Measurements from ENCODE around the gene SMIM36.

The SMIM36 gene

DNA sequence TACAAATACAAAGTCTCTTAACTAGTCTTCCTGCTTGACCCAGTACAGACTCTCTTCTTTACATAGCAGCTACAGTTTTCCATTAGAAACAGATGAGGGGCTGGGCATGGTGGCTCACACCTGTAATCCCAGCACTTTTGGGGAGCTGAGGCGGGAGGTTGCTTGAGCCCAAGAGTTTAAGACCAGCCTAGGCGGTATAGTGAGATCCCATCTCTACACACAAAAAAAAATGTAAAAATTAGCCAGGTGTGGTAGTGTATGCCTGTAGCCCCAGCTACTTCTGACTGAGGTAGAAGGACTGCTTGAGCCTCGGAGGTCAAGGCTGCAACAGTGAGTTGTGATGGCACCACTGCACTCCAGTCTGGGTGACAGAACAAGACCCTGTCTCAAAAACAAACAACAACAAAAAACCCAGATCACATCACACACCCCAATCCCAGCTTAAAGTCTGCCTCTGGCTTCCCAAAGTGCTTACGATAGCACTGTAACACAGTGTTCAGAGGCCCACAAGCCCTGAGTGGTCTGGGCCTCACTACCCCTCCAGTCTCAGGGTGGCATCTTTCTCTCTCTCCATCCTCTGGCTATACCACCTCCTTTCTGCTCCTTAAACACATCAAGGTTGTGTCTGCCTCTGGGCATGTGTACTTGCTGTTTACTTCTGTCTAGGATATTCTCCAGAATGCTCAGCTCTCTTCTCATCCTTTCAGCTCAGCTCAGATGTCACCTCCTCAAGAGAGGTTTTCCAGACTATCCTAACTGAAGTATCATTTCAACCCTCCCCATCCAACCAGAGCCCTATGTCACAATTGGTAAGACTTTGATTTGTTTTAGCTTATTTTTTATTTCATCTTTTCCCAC is 93.6 kb downstream of the SMIM36 start:
- H3K9me3 ChIP-seq (ENCODE audit: control insufficient read depth, low read length): no peaks in the 10 kb centered on the region
- H3K4me3 ChIP-seq (ENCODE audit: insufficient read depth in 1 of 2, low read depth in 1 of 2, low read length in 2 of 2): no peak overlapping the region
- H3K4ac ChIP-seq (ENCODE audit: low read depth in 1 of 2, low read length in 2 of 2): no peak overlapping the region
- peaks cover 35% of the 10 kb centered on the region for H3K79me1 ChIP-seq (replicated peaks; ENCODE audit: low read length, poor library complexity, severe bottlenecking)
- H4K91ac ChIP-seq (ENCODE audit: low read length): peak overlapping the region; percentile 58
- H3K23ac ChIP-seq (ENCODE audit: low read length in 2 of 2): no peak overlapping the region
- H3K14ac ChIP-seq (ENCODE audit: low read length in 2 of 2): no peak overlapping the region
- no peak overlapping the region for H3K9ac ChIP-seq (ENCODE audit: low read length)
- 93% methylated on average over 2 of the region's 4 CpGs for WGBS
- no peak overlapping the region for H2BK15ac ChIP-seq (ENCODE audit: low read depth, poor library complexity, severe bottlenecking)
- no peaks in the 10 kb centered on the region for H3K27me3 ChIP-seq (ENCODE audit: control insufficient read depth in 1 of 2, insufficient read depth in 1 of 2, low read length in 2 of 2)
- no peak overlapping the region for H3K27ac ChIP-seq (ENCODE audit: low read length, poor library complexity, severe bottlenecking)
- H2BK5ac ChIP-seq (ENCODE audit: low read depth, low read length, poor library complexity, severe bottlenecking): no peak overlapping the region
- H3K36me3 ChIP-seq (ENCODE audit: control insufficient read depth in 1 of 2, insufficient read depth in 2 of 2, low read depth in 1 of 2, low read length in 2 of 2): peaks cover 0 to 15% of the 10 kb centered on the region in 2 experiments
- peak overlapping the region in 1 of 2 experiments; percentile 32 for H2BK12ac ChIP-seq (ENCODE audit: low read length in 2 of 2)
- no peak overlapping the region for H2BK120ac ChIP-seq (ENCODE audit: low read depth, low read length)
- peak overlapping the region; percentile 13 for H2AK5ac ChIP-seq (ENCODE audit: low read length, severe bottlenecking)
- H3K4me1 ChIP-seq (ENCODE audit: control insufficient read depth, insufficient read depth, low read depth, low read length): peaks cover 9% of the 10 kb centered on the region
- no peak overlapping the region for H2AFZ ChIP-seq (ENCODE audit: low read depth, low read length)
- H3K18ac ChIP-seq (ENCODE audit: low read depth in 1 of 2, low read length in 2 of 2): peak overlapping the region in 1 of 2 experiments; percentile 50
- H3K4me2 ChIP-seq (ENCODE audit: low read length, poor library complexity, severe bottlenecking): no peak overlapping the region
- H4K8ac ChIP-seq (ENCODE audit: low read length): peak overlapping the region; percentile 35
- no peak for DNase-seq

DNA sequence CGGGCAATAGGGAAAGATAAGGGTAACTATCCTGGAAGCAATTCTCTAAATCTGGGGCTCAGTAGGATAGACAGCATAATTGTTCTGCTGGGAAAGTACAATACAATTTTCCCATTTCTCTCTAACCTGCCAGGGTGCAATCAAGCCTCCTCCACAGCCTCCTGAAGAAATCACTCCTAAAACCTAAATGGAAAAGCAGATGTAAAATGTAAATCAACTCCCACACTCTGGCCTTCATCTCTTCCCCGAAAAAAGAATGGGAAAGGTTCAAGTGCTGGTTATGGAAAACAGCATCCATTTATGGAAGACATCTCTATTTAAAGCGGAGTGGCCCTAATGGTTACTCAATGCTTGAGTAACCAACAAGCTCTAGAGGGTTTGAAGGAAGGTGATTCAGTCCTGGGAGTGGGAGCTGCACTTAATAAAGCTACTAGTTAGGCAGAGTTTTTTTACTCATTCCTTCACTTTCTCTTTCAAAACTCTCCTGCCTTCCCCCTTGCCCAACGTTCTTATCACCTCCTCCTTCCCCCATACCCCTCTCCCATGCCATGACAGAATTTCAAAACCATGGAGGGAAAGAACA is 94.7 kb downstream of the SMIM36 start:
- Histone ChIP-seq H3K4me2 (ENCODE audit: low read length, poor library complexity, severe bottlenecking) (no peak overlapping the region), H2AK5ac (ENCODE audit: low read length, severe bottlenecking) (no peak overlapping the region), H3K27ac (ENCODE audit: low read length, poor library complexity, severe bottlenecking) (no peak overlapping the region), H2BK15ac (ENCODE audit: low read depth, poor library complexity, severe bottlenecking) (no peak overlapping the region), H3K18ac (ENCODE audit: low read depth in 1 of 2, low read length in 2 of 2) (peak overlapping the region in 1 of 2 experiments; percentile 4), H2BK5ac (ENCODE audit: low read depth, low read length, poor library complexity, severe bottlenecking) (no peak overlapping the region), H3K14ac (ENCODE audit: low read length in 2 of 2) (no peak overlapping the region), H3K4ac (ENCODE audit: low read depth in 1 of 2, low read length in 2 of 2) (no peak overlapping the region), H2BK12ac (ENCODE audit: low read length in 2 of 2) (no peak overlapping the region), H3K79me1 (replicated peaks; ENCODE audit: low read length, poor library complexity, severe bottlenecking) (peaks cover 35% of the 10 kb centered on the region), H3K23ac (ENCODE audit: low read length in 2 of 2) (no peak overlapping the region), H2AFZ (ENCODE audit: low read depth, low read length) (no peak overlapping the region), H3K9ac (ENCODE audit: low read length) (peak overlapping the region; percentile 64), H3K4me1 (ENCODE audit: control insufficient read depth, insufficient read depth, low read depth, low read length) (peaks cover 8% of the 10 kb centered on the region), H3K4me3 (ENCODE audit: insufficient read depth in 1 of 2, low read depth in 1 of 2, low read length in 2 of 2) (peak overlapping the region in 1 of 2 experiments; percentile 64), H3K36me3 (ENCODE audit: control insufficient read depth in 1 of 2, insufficient read depth in 2 of 2, low read depth in 1 of 2, low read length in 2 of 2) (peaks cover 4 to 26% of the 10 kb centered on the region in 2 experiments), H3K9me3 (ENCODE audit: control insufficient read depth, low read length) (no peaks in the 10 kb centered on the region), H3K27me3 (ENCODE audit: control insufficient read depth in 1 of 2, insufficient read depth in 1 of 2, low read length in 2 of 2) (no peaks in the 10 kb centered on the region), H2BK120ac (ENCODE audit: low read depth, low read length) (no peak overlapping the region), H4K91ac (ENCODE audit: low read length) (no peak overlapping the region), H4K8ac (ENCODE audit: low read length) (no peak overlapping the region)
- 78% methylated on average over 4 of the region's 4 CpGs for WGBS
- peak; percentile 73 for DNase-seq

DNA sequence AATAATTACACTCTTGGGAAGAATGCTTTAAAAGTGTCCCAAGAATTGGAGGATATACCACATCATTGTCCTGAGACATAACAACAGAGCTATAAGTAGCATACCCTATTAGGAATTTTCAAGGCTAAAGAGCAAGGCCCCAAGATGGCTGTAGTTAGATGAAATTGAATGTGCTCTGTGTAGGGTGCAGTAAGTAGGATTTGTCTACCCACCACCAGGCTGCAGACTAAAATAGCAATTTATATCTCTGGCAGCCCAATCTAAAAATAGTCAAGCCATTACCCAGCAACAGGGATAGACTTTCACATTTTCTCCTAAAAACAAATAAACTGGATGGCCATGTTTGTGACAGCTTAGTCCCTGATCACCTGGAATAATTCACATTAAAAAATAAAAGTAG is 95.3 kb downstream of the SMIM36 start:
- H3K9ac ChIP-seq (ENCODE audit: low read length): no peak overlapping the region
- no peak overlapping the region for H2BK12ac ChIP-seq (ENCODE audit: low read length in 2 of 2)
- H2AFZ ChIP-seq (ENCODE audit: low read depth, low read length): no peak overlapping the region
- H3K27me3 ChIP-seq (ENCODE audit: control insufficient read depth in 1 of 2, insufficient read depth in 1 of 2, low read length in 2 of 2): no peaks in the 10 kb centered on the region
- DNase-seq: no peak
- no peak overlapping the region for H3K18ac ChIP-seq (ENCODE audit: low read depth in 1 of 2, low read length in 2 of 2)
- no peak overlapping the region for H3K4me2 ChIP-seq (ENCODE audit: low read length, poor library complexity, severe bottlenecking)
- H2BK120ac ChIP-seq (ENCODE audit: low read depth, low read length): no peak overlapping the region
- no peaks in the 10 kb centered on the region for H3K9me3 ChIP-seq (ENCODE audit: control insufficient read depth, low read length)
- peaks cover 5% of the 10 kb centered on the region for H3K4me1 ChIP-seq (ENCODE audit: control insufficient read depth, insufficient read depth, low read depth, low read length)
- no peak overlapping the region for H2BK15ac ChIP-seq (ENCODE audit: low read depth, poor library complexity, severe bottlenecking)
- H4K91ac ChIP-seq (ENCODE audit: low read length): no peak overlapping the region
- H2AK5ac ChIP-seq (ENCODE audit: low read length, severe bottlenecking): no peak overlapping the region
- H3K14ac ChIP-seq (ENCODE audit: low read length in 2 of 2): no peak overlapping the region
- H2BK5ac ChIP-seq (ENCODE audit: low read depth, low read length, poor library complexity, severe bottlenecking): no peak overlapping the region
- no peak overlapping the region for H3K23ac ChIP-seq (ENCODE audit: low read length in 2 of 2)
- no peak overlapping the region for H4K8ac ChIP-seq (ENCODE audit: low read length)
- H3K36me3 ChIP-seq (ENCODE audit: control insufficient read depth in 1 of 2, insufficient read depth in 2 of 2, low read depth in 1 of 2, low read length in 2 of 2): peaks cover 4 to 32% of the 10 kb centered on the region in 2 experiments
- no peak overlapping the region for H3K4ac ChIP-seq (ENCODE audit: low read depth in 1 of 2, low read length in 2 of 2)
- peaks cover 29% of the 10 kb centered on the region for H3K79me1 ChIP-seq (replicated peaks; ENCODE audit: low read length, poor library complexity, severe bottlenecking)
- peak overlapping the region in 1 of 2 experiments; percentile 64 for H3K4me3 ChIP-seq (ENCODE audit: insufficient read depth in 1 of 2, low read depth in 1 of 2, low read length in 2 of 2)
- H3K27ac ChIP-seq (ENCODE audit: low read length, poor library complexity, severe bottlenecking): no peak overlapping the region

DNA sequence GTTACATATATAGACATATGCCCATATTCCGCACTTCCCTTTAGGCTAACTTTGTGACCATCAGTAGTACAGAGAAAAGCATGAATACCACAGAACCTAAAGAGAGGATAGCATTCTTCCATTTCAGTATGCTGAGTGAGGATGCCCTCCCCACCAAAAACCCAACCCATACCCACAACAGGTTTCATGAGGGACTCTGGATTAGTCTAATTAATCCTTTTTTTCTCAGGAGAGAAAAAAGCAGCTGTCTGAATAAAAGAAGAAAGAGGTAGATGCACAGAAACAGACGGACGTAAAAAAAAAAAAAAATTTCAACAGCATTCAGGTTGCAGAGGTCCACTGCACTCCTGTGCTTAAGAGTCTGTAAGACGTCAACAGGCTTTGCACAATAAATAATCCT is 96.3 kb downstream of the SMIM36 start:
- no peak overlapping the region for H4K8ac ChIP-seq (ENCODE audit: low read length)
- H4K91ac ChIP-seq (ENCODE audit: low read length): no peak overlapping the region
- no peaks in the 10 kb centered on the region for H3K9me3 ChIP-seq (ENCODE audit: control insufficient read depth, low read length)
- H3K36me3 ChIP-seq (ENCODE audit: control insufficient read depth in 1 of 2, insufficient read depth in 2 of 2, low read depth in 1 of 2, low read length in 2 of 2): peaks cover 4 to 42% of the 10 kb centered on the region in 2 experiments
- H2AK5ac ChIP-seq (ENCODE audit: low read length, severe bottlenecking): no peak overlapping the region
- H2BK120ac ChIP-seq (ENCODE audit: low read depth, low read length): no peak overlapping the region
- no peaks in the 10 kb centered on the region for H3K27me3 ChIP-seq (ENCODE audit: control insufficient read depth in 1 of 2, insufficient read depth in 1 of 2, low read length in 2 of 2)
- H3K4me2 ChIP-seq (ENCODE audit: low read length, poor library complexity, severe bottlenecking): no peak overlapping the region
- no peak overlapping the region for H2BK12ac ChIP-seq (ENCODE audit: low read length in 2 of 2)
- DNase-seq: no peak
- H3K4me3 ChIP-seq (ENCODE audit: insufficient read depth in 1 of 2, low read depth in 1 of 2, low read length in 2 of 2): no peak overlapping the region
- H3K9ac ChIP-seq (ENCODE audit: low read length): no peak overlapping the region
- WGBS: 90% methylated on average over 3 of the region's 4 CpGs
- no peaks in the 10 kb centered on the region for H3K4me1 ChIP-seq (ENCODE audit: control insufficient read depth, insufficient read depth, low read depth, low read length)
- H3K79me1 ChIP-seq (replicated peaks; ENCODE audit: low read length, poor library complexity, severe bottlenecking): peaks cover 24% of the 10 kb centered on the region
- H3K14ac ChIP-seq (ENCODE audit: low read length in 2 of 2): no peak overlapping the region
- no peak overlapping the region for H2BK15ac ChIP-seq (ENCODE audit: low read depth, poor library complexity, severe bottlenecking)
- no peak overlapping the region for H3K27ac ChIP-seq (ENCODE audit: low read length, poor library complexity, severe bottlenecking)
- no peak overlapping the region for H2BK5ac ChIP-seq (ENCODE audit: low read depth, low read length, poor library complexity, severe bottlenecking)
- H2AFZ ChIP-seq (ENCODE audit: low read depth, low read length): no peak overlapping the region
- H3K4ac ChIP-seq (ENCODE audit: low read depth in 1 of 2, low read length in 2 of 2): no peak overlapping the region
- no peak overlapping the region for H3K18ac ChIP-seq (ENCODE audit: low read depth in 1 of 2, low read length in 2 of 2)
- H3K23ac ChIP-seq (ENCODE audit: low read length in 2 of 2): no peak overlapping the region

All from mesenchymal stem cell (in vitro differentiated cells and primary cell).